GM21737 (cell line): ENCODE measurements around the gene CDH10.

ENCODE experiments used
- ATAC-seq: cut with Tn5 transposase; IDR thresholded peaks from one replicate; pipeline ENCODE4 v1.9.1; 2021; ENCODE audit warnings: mild to moderate bottlenecking, moderate library complexity; ENCODE audit not compliant: unreplicated experiment

The CDH10 gene

GRCh38 chr5:24644761-24645160 lies at the start of gene CDH10:
Gene CDH10, minus strand, starts transcription at chr5:24644978. Its CDS starts 51,488 bp downstream, at chr5:24593490.
- no peak for ATAC-seq

- no peak for ATAC-seq
Observed at GRCh38 chr5:24693609-24694008, 48.8 kb upstream of the CDH10 start.

DNA sequence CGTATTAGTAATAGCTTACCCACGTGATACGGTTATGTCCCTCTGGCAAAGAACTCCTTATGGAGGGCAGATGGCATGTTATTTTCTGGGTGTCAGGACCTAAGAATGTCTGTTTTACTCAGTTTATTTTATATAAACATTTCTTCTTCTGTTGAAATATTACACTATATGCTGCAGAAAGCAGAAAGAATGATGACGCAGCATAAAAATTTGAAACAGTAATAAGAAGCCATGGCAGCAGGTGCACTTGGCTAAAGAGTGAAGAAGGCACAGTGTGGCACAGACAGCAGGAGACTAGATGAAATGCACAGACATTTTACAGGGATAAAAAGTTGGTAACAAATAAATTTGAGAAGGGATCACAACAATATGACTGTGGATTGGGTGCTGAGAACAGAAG lies 46.3 kb upstream of the CDH10 start:
- ATAC-seq: no peak

DNA sequence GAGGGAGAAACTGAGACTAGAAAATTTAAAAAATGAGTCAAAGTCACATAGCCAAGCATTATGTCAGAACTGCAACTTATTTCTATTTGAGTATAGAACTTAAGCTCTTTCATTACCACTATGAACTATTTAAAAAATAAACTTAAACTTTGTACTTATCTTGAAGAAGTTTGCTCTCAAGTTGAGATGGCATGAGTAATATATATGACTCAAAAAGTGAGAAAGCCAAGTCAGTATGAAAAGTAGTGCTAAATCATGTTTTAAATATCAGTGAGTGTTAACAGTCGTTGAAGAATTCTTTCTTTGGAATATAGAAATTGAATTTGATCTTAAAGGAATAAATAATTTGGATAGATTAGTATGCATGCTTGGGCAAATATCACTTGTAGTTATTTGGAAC lies 36.3 kb upstream of the CDH10 start:
- ATAC-seq: no peak

GRCh38 chr5:24668050-24668449 lies 23.3 kb upstream of the CDH10 start:
- no peak for ATAC-seq

DNA sequence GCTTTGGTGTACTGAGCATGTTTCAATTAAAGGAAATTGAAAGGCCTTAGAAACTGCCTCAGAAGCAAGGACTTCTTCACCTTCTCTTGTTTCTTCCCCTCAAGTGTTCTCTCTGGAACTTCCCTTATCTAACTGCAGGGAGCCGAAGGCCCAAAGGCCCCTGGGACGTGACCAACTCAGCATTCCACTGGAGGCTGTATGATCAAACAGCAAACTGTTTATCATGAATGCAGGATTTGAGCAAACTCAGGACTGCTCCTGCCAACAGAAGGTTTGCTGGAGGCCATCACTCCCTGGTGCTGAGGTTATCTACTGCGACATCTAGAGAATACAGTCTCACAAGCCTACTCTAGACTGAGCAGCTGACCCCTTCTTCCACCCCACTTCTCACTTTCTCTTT lies 4.8 kb upstream of the CDH10 start:
- ATAC-seq: no peak

DNA sequence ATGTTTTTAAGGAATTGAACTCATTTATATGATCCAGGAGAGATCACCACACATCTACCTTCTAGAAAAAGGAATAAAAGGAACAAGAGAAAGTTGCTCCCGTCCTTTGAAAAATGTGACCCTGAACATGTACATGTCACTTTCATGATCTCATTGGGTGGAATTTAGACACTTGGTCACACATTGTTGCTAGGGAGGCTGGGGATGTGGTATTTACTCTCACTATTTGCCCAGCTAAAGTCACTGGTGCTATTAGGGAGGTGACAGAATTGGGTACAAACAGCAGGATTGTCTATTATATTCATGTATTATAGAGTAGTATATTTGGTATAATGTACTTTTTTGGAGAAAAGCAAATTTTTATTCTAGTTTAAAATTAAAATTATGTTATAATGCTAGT lies 2.1 kb upstream of the CDH10 start:
- ATAC-seq: no peak

- no peak for ATAC-seq
Observed at GRCh38 chr5:24645483-24645882, 705 bp upstream of the CDH10 start.

- ATAC-seq: no peak
Observed at GRCh38 chr5:24643880-24644279, 898 bp downstream of the CDH10 start.

DNA sequence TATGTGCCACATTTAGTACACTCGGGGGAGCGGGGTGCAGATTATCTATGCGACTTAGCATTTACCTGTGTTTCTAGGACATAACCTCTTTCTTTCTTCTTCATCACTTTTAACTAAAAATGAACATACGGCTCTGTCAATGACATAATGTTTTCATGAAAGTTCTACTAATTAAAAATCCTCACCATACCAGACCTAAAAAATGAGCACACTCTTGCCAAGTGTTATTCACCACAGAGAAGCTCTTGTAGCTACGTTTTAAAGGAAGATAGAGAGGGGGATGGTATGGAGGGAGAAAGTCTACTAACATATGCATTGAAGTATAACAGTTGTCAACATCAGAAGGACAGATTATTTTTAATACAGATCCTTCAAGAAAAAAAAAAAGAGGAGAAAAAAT lies 1.6 kb downstream of the CDH10 start:
- ATAC-seq: no peak

- ATAC-seq: no peak
Observed at GRCh38 chr5:24642022-24642421, 2.8 kb downstream of the CDH10 start.

GRCh38 chr5:24635209-24635608 lies 9.6 kb downstream of the CDH10 start:
- no peak for ATAC-seq

- ATAC-seq: no peak
Observed at GRCh38 chr5:24633715-24634325, 11.0 kb downstream of the CDH10 start.

DNA sequence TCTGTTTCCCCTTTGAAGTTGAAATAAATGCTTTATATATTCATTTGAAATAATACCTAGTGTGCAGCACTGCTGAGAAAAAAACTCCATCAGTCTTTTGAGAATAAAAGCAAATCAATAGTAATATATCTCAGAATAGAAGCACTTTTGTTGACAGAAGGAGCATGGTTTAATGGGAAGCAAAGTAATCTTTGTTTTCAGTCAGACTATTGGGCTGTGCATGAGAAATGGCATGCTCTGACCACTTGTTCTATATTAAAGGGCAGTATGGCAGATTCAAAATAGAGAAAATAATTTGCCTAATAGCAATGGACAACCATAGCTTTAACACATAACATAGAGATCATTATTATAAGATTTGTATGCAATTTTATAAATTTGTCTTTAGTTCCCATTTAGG lies 12.4 kb downstream of the CDH10 start:
- no peak for ATAC-seq

GRCh38 chr5:24630918-24631317 lies 13.9 kb downstream of the CDH10 start:
- ATAC-seq: no peak

- no peak for ATAC-seq
Observed at GRCh38 chr5:24629798-24630197, 15.0 kb downstream of the CDH10 start.

DNA sequence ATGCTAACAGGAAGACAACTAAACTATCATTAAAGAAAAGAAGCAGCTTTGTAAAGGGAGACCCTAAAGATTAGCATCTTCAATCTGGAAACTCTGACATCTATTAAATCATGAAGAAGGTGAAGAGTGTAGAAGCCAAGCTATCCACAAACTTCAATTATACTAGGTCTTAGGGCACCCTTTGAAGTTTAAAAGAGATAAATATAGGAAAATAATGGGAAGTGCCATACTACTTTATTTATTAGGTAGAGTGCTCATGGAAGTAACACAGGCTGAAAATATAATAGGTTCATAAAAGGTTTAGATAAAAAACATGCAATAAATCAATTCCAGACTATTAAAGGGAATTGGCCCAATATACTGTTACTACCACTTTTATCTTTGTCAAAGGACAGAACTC lies 19.9 kb downstream of the CDH10 start:
- no peak for ATAC-seq

GRCh38 chr5:24623624-24624023 lies 21.2 kb downstream of the CDH10 start:
- ATAC-seq: no peak

DNA sequence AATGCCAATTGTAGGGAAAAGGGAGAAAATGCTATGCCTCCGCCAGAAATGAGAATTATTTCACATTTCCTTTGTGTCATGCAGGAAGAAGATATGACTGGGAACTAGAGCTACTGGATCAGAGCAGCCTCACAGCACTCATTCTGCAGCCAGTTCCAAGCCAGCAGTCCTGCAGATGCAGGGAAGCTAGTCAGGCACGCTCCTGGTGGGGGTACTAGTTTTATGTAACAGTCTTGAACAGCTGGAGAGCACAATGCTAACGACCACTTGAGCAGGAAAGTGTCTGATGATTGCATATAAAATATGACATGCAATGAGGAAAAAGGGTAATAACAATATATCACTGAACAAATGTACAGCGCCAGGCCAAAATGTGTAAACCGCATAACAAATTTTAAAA lies 21.7 kb downstream of the CDH10 start:
- ATAC-seq: no peak

DNA sequence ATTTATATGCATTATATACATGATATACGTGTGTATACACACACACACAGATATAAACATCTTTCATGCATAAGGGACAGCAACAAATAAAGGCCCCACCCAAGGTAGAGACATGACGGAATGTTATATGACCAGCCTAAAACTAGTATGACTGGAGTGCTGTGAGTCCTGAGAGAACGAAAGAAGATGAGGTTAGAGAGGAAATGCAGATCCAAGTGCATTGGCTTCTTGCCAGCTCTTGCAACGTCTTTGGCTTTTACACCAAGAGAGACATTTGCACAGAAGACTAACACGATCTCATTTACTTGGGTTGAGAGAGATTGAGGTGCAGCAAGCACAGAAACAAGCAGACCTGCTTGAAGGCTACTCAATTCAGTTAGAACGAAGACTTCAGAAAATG lies 23.0 kb downstream of the CDH10 start:
- no peak for ATAC-seq

- ATAC-seq: no peak
Observed at GRCh38 chr5:24616566-24616965, 28.2 kb downstream of the CDH10 start.

DNA sequence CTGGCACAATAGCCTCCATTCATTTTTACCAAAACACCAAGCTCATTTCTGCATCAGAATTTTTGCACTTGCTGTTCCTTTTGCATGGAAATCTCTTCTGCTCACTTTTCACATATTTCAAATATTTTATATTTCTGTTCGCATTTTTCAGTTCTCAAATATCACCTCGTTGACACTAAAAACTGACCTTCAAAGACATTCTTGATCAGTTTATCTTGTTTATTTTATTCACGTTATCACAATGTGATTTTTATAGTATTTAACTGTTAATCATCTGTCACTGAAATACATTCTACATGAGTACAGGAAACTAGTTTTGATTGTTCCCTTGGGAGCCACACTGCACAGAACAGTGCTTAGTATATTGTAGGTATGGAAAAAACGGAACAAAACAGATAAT lies 29.6 kb downstream of the CDH10 start:
- no peak for ATAC-seq

DNA sequence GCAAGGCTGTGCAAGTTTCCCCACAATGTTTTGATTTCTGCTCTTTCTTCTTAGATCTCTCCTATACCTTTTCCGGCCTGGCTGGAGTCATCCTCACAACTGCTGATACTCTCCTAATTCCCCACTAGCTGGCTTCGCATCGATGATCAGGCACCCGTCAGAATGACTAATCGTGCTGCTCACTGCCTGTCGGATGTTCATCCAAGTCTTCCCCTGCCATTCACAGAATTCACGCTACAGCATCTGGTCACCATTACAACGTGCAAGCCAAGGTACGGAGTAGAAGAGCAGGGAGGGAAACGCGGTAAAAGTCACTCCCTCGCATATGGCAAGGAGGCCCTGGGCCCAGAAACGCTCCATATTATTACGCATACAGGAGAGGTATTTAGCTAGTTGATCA lies 35.1 kb downstream of the CDH10 start:
- no peak for ATAC-seq

GRCh38 chr5:24606971-24607370 lies 37.8 kb downstream of the CDH10 start:
- ATAC-seq: no peak
